ENCODE data around the gene ATXN1.

- TF ChIP-seq ZNF112 (tag by site-specific recombination; IDR thresholded peaks at IDR 0.05) (no peak), ZNF146 (tag by site-specific recombination; IDR thresholded peaks at IDR 0.05) (no peak), CTCF (tag by site-specific recombination; IDR thresholded peaks at IDR 0.05) (no peak), PBX3 (CRISPR knock-in tag; IDR thresholded peaks at IDR 0.05) (no peak), KLF1 (tag by site-specific recombination; IDR thresholded peaks at IDR 0.05) (no peak), MZF1 (tag by site-specific recombination; IDR thresholded peaks at IDR 0.05; ENCODE audit: borderline replicate concordance) (no peak), ZBTB7A (tag by site-specific recombination; IDR thresholded peaks at IDR 0.05; ENCODE audit: low read depth) (no peak), REST (tag by site-specific recombination; IDR thresholded peaks at IDR 0.05) (no peak), ZNF707 (tag by site-specific recombination; IDR thresholded peaks at IDR 0.05) (no peak), TCF7L2 (IDR thresholded peaks at IDR 0.05; ENCODE audit: borderline replicate concordance, low read depth, low read length) (no peak), ZNF645 (tag by site-specific recombination; IDR thresholded peaks at IDR 0.05) (no peak)
These were observed 43.9 kb downstream of the ATXN1 start for GRCh38 chr6:16717275-16717942.
